Thyroid gland (tissue), 4 donors: ENCODE data around the gene ETV3. TPM values are rescaled to one million over a fixed set of nuclear protein-coding genes. Genes with fewer than 3 reads are reported as not detected.

ENCODE experiments used
- DNase-seq, 2 donors: peaks; one replicate each; pipeline ENCODE4 v3.0.0-alpha.2; 2019
- H3K27ac ChIP-seq, 3 donors: fragments of 200-600 bp; sonication (generic); 1 replicate in 2 of 3; 2 replicates in 1 of 3; pipeline ENCODE4 v1.5.1; 2016 to 2019; ENCODE audit warnings: mild to moderate bottlenecking in 1 of 3, moderate library complexity in 1 of 3
- H3K27me3 ChIP-seq: fragments of 200-600 bp; sonication (generic); one replicate; pipeline ENCODE4 v1.5.1; 2019
- H3K36me3 ChIP-seq, 2 donors: fragments of 200-600 bp; sonication (generic); one replicate each; pipeline ENCODE4 v1.5.1; 2016 to 2019
- H3K4me1 ChIP-seq, 2 donors: fragments of 200-600 bp; sonication (generic); one replicate each; pipeline ENCODE4 v1.5.1; 2017 to 2019
- H3K4me3 ChIP-seq, 3 donors: fragments of 200-600 bp; sonication (generic); replicated peaks in 1 of 3; 1 replicate in 2 of 3; 2 replicates in 1 of 3; pipeline ENCODE4 v1.5.1; 2016; ENCODE audit warnings: mild to moderate bottlenecking in 1 of 3
- H3K9me3 ChIP-seq: fragments of 200-600 bp; sonication (generic); one replicate; pipeline ENCODE4 v1.5.1; 2017
- POLR2A ChIP-seq, 2 donors: fragments of 450-650 bp; IDR thresholded peaks; one replicate each; pipeline ENCODE4 v1.6.1; 2017; ENCODE audit warnings: antibody characterized with exemption in 2 of 2, mild to moderate bottlenecking in 2 of 2, moderate library complexity in 1 of 2
- WGBS, 2 donors: methylation state at CpG; one replicate each; pipeline ENCODE4 v1.1.5; 2017; 5-methylcytosine and 5-hydroxymethylcytosine counted together
- intact Hi-C: fragments of 100-400 bp; cut with DNase I; formaldehyde crosslinking; loops from one replicate; pipeline ENCODE4 v1.15.1; 2023
- total RNA-seq, 4 donors: library from RNA; depleted of rRNA; stranded (reverse); fragments of >200 nt; gene quantifications; one replicate each; pipeline ENCODE4 v1.2.3, GENCODE V29; 2016
- TF ChIP-seq, protein P1 (sequence below), 6 experiments: fragments of 200-600 bp in 3 of 6; fragments of 450-650 bp in 3 of 6; sonication (generic) in 3 of 6; IDR thresholded peaks; one replicate each; pipeline ENCODE4 v1.5.1; 2016 to 2019; ENCODE audit warnings: antibody characterized with exemption in 6 of 6, mild to moderate bottlenecking in 2 of 6, inconsistent platforms in 1 of 6, moderate library complexity in 1 of 6

ETV3 gene
- total RNA-seq, 4 donors from 2014 or later, result 15.7 to 24.3 (median 16.0) TPM

DNA sequence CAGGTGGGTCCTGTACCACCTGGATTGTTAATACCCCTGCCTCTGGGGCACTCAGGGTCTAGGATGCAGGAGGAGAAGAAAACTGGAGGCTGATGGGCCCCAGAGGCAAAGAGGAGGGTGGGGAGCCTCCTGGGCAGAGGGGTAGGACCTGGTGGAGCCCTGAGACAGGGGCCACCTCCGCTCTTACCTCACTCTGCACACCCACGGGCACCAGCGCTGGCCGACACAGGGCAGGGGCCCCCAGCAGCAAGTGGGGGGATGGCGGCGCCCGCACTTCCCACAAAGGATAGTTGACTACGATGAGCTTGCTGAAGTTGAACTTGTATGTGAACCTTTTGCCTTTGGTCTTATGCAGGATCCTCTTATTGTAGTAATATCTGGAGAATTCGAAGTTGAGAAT lies 39.7 kb downstream of the ETV3 start:
- intact Hi-C loops, result loop anchor here (10.0 kb wide), 1 partner anchor 396 kb away; no protein-coding TSS in a partner anchor
- WGBS, 2 donors, result 95% methylated on average over 8 to 9 of the region's 9 CpGs
- H3K36me3 ChIP-seq, result no peaks in the 10 kb centered on the region
- TF ChIP-seq, protein P1, sequence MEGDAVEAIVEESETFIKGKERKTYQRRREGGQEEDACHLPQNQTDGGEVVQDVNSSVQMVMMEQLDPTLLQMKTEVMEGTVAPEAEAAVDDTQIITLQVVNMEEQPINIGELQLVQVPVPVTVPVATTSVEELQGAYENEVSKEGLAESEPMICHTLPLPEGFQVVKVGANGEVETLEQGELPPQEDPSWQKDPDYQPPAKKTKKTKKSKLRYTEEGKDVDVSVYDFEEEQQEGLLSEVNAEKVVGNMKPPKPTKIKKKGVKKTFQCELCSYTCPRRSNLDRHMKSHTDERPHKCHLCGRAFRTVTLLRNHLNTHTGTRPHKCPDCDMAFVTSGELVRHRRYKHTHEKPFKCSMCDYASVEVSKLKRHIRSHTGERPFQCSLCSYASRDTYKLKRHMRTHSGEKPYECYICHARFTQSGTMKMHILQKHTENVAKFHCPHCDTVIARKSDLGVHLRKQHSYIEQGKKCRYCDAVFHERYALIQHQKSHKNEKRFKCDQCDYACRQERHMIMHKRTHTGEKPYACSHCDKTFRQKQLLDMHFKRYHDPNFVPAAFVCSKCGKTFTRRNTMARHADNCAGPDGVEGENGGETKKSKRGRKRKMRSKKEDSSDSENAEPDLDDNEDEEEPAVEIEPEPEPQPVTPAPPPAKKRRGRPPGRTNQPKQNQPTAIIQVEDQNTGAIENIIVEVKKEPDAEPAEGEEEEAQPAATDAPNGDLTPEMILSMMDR (IDR thresholded peaks at IDR 0.05), result no peak
- TF ChIP-seq POLR2A (IDR thresholded peaks at IDR 0.05), result no peak
- no peak overlapping the region for H3K27ac ChIP-seq
- H3K27me3 ChIP-seq, result no peaks in the 10 kb centered on the region
- no peak for DNase-seq
- no peaks in the 10 kb centered on the region for H3K9me3 ChIP-seq
- H3K4me1 ChIP-seq, result no peaks in the 10 kb centered on the region
- H3K4me3 ChIP-seq, result no peak overlapping the region

DNA sequence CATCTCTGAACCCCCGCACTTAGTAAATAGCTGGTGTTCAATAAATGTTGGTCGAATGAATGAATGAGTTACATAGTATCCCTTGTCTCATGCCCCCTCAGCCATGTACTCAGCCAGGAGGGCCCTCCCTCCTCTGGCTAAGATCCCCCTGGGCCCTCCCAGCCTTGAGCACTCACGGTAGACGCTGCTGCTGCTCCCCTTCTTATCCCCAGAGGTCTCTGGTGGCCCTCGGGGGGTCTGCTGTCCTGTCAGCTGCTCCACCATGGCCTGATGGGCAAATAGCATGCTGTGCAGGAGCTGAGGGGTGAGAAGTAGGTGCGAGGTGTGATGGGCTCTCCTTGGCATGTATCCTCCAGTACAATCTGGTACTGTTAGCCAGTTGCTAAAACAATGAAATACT lies 40.5 kb downstream of the ETV3 start:
- Histone ChIP-seq H3K27ac (no peak overlapping the region), H3K9me3 (no peaks in the 10 kb centered on the region), H3K36me3 (no peaks in the 10 kb centered on the region), H3K4me3 (no peak overlapping the region), H3K27me3 (no peaks in the 10 kb centered on the region), H3K4me1 (peaks cover 2 to 6% of the 10 kb centered on the region in 2 donors)
- DNase-seq, result no peak
- 70 to 80% methylated on average over 6 of the region's 6 CpGs for WGBS, 2 donors
- TF ChIP-seq POLR2A (IDR thresholded peaks at IDR 0.05), result no peak
- TF ChIP-seq, protein P1 (IDR thresholded peaks at IDR 0.05), result no peak
- intact Hi-C loops, result loop anchor here (10.0 kb wide), 1 partner anchor 397 kb away; no protein-coding TSS in a partner anchor

DNA sequence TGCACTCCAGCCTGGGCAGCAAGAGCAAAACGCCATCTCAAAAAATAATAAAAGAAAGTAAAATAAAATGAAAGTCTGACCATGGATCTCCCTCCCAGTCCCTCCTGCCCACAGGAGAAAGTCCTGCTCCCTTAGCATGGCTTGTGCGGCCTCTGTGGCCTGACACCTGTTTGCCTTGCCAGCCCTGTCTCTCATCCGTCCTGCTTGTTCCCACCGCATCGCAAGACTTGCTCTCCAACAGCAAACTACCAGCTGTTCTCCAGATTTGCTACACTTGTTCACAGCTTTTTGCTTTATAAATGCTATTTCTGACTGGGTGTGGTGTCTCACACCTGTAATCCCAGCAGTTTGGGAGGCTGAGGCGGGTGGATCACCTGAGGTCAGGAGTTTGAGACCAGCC lies 41.3 kb downstream of the ETV3 start:
- H3K36me3 ChIP-seq, result no peaks in the 10 kb centered on the region
- TF ChIP-seq, protein P1 (IDR thresholded peaks at IDR 0.05), result no peak
- H3K27me3 ChIP-seq, result no peaks in the 10 kb centered on the region
- H3K4me3 ChIP-seq, result no peak overlapping the region
- no peak for DNase-seq
- no peaks in the 10 kb centered on the region for H3K9me3 ChIP-seq
- WGBS, 2 donors, result 81 to 82% methylated on average over 6 of the region's 6 CpGs
- peaks cover 4 to 9% of the 10 kb centered on the region in 2 donors for H3K4me1 ChIP-seq
- H3K27ac ChIP-seq, result no peak overlapping the region
- intact Hi-C loops, result loop anchor here (10.0 kb wide), 1 partner anchor 398 kb away; no protein-coding TSS in a partner anchor

- Histone ChIP-seq H3K36me3 (no peaks in the 10 kb centered on the region), H3K9me3 (no peaks in the 10 kb centered on the region), H3K4me3 (no peak overlapping the region), H3K27me3 (no peaks in the 10 kb centered on the region), H3K4me1 (peaks cover 4 to 9% of the 10 kb centered on the region in 2 donors), H3K27ac (no peak overlapping the region)
- TF ChIP-seq, protein P1 (IDR thresholded peaks at IDR 0.05), result no peak
- TF ChIP-seq POLR2A (IDR thresholded peaks at IDR 0.05), result no peak
- WGBS, 2 donors, result 92% methylated on average over 2 of the region's 2 CpGs
- intact Hi-C loops, result loop anchor here (10.0 kb wide), 1 partner anchor 399 kb away; no protein-coding TSS in a partner anchor
- DNase-seq, result no peak
These were observed 42.6 kb downstream of the ETV3 start for GRCh38 chr1:157095551-157095950.

DNA sequence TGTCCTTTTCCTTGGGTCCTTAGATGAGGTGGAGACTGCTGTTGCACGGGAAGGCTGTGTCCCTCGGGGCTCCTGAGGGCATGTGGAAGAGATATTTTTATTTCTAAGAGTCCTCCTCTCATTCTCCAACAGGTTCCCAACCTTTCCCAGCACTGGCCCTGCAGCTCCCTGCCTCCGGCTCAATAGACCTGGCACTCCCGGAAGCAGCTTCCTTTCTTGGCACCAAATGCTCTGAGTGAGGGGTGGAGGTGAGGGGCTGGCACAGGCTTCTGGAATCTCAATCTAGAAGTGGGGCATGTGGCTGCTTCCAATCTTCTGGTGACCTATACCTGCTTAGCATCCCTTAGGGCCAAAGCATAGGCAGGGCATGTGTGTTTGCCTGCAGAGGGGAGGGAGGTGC lies 43.1 kb downstream of the ETV3 start:
- Histone ChIP-seq H3K9me3 (no peaks in the 10 kb centered on the region), H3K4me3 (no peak overlapping the region), H3K4me1 (peaks cover 4 to 9% of the 10 kb centered on the region in 2 donors), H3K36me3 (no peaks in the 10 kb centered on the region), H3K27me3 (no peaks in the 10 kb centered on the region), H3K27ac (no peak overlapping the region)
- intact Hi-C loops, result loop anchor here (10.0 kb wide), 1 partner anchor 400 kb away; no protein-coding TSS in a partner anchor
- WGBS, 2 donors, result 46 to 52% methylated on average over 4 of the region's 4 CpGs
- no peak for TF ChIP-seq POLR2A (IDR thresholded peaks at IDR 0.05)
- TF ChIP-seq, protein P1 (IDR thresholded peaks at IDR 0.05), result no peak
- DNase-seq, result no peak
